ENCODE data around the gene NIT1.

- TF ChIP-seq CTCF (IDR thresholded peaks at IDR 0.05) (no peak), EP300 (IDR thresholded peaks at IDR 0.05) (no peak)
Measured at GRCh38 chr1:161081519-161081918, 36.4 kb upstream of the NIT1 start.

Measured in suprapubic skin (tissue), 3 donors.